Muscle of back (tissue), 11 donors: ENCODE results near the gene CTRL. TPM values are rescaled to one million over a fixed set of nuclear protein-coding genes. Genes with fewer than 3 reads are reported as not detected.

ENCODE experiments used
- DNase-seq, 3 donors: peaks; one replicate each; pipeline versions ENCODE4 v3.0.0 to v3.0.0-alpha.2; 2013
- polyA plus RNA-seq, 10 donors: library from polyadenylated mRNA; unstranded; fragments of 120-200 nt; gene quantifications; one replicate each; pipeline ENCODE4 v1.2.1, GENCODE V29; 2013; ENCODE audit not compliant: insufficient read length in 10 of 10

The CTRL gene
- polyA plus RNA-seq, 10 donors: 1.5 to 5.4 (median 3.1) TPM

DNA sequence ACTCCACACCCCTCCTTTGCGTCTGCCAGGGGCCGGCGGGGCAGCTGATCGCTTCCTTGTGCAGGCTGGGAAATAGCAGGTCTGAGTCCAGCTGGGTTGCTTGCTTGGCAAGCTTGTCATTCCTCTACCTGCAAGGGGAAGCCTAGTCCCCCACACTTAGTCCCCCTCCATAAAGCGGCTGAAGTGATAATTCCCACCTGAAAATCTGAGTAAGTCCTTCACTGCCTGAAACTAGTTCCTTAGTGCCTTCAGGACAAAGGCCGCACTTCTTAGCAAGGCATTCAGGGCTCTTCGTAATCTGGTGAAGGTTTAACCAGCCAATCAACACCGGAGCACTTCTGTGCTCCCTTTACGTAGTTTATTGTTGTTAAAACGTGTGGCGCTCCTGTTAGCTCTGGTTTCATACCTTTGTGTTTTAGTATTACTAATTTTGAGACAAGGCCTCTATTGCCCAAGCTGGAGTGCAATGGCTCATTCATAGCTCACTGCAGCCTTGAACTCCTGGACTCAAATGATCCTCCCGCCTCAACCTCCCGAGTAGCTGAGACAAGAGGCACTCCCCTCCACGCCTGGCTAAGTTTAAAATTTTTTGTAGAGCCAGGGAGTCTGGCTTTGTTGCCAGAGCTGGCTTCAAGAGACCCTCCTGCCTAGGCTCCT is 37.8 kb downstream of the CTRL start:
- no peak for DNase-seq

DNA sequence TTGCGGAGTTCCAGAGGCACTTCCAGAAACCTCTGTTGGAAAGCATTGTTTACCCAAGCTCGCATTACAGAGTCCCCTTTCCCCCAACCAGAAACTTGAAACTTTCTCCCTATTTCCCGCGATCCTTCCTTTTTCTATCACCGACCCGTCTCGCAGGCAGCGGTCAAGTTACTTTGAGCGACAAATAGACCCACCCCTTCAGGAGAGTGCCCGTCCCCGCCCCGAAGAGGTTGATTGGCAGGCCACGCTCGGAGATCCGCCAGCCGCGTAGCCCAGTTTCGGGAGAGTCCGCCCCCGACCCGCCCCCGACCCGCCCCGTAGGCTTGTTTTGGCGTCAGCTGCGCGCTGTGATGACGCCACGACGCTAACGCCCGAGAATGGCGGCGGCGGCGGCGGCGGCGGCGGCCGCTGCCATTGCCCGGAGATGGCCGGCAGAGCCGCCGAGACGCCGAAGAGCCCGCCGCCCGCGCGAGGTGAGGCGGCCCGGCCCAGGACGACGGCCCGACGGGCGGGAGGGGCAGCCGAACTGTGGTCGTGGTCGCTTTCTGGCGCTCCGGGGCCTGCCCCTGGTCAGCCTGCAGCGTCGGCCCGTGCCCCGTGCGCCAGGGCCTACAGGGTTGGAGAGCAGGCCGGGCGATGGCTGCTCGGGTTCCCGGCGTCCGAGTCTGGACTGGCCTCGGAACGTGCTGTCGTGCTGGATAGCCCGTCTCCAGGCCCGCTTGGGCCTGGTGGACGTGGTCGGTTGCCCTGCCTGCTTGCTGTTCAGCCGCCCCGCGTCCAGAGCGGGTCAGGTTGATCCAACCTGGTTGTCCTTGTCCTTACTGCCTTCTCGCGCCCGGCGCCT is 38.5 kb downstream of the CTRL start, which contains the start of gene PSKH1:
Gene PSKH1, plus strand, starts transcription at position 356 of the 844 bp plus-strand sequence. CDS start 15,496 bp downstream, outside the sequence.
- DNase-seq: peak; percentile 95 to 98 (median 97)

DNA sequence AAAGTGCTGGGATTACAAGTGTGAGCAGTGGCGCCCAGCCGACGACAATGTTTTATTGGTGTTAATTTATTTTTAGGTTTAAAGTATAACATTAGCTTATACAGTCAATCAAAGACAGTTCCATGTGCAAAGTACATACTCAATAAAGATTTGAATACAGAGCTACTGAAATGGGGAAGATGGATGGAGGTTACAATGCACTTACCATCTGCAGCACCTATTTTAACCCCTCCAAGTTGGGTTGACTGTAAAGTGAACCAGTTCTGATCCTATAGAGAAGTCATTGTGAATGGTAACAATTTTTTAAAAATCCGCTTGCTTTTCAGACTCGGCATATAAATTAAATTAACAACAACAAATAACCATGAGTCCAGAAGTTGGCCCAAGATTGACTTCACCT is 39.3 kb downstream of the CTRL start:
- no peak for DNase-seq

DNA sequence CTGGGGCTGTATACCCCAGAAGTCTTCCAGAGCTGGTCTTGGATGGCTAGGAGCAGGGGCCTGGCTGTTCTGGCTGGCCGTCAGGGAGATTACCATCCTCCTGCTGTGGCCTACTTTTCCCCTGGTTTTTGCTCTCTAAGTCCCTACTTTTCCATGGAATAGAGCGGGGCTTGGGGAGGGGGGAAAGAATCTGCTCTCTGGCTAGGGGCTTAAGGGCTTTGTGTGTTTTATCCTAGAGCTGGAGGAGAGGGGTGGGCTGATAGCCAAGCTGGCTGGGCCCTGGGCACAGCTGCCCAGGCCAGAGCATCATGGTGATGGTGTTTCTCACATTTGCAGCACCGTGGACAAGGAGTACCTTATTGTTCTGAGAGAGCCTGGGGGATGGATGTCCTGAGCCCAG is 43.3 kb downstream of the CTRL start:
- DNase-seq: peak in 1 of 3 donors; percentile 31

DNA sequence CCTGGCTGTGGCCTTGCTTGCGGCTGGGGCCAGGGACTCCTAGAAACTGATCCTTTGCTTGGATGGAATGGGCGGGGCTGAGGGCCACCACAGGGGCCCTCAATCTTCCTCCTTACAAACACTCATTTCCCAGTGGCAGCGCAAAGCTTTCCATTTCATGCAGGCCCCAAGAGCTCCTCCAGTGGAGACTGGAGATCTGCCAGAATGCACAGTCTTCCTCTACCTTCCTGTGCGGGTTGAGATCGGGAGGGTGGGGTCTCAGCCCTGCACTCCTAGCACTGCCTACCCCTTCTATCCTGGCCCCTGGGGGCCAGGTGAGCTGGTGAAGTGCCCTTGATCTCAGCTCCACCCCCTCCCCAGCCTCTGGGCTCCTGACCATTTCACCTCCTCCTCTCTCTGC is 45.3 kb downstream of the CTRL start:
- no peak for DNase-seq

DNA sequence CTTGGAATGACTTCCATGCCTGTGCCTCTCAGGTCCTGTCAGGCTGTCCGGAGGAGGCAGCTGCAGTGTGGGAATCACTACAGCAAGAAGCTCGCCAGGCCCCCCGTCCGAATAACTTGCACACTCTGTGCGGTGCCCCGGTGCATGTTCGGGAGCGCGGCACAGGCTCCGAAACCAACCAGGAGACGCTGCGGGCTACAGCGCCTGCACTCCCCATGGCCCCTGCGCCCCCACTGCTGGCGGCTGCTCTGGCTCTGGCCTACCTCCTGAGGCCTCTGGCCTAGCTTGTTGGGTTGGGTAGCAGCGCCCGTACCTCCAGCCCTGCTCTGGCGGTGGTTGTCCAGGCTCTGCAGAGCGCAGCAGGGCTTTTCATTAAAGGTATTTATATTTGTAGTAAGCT is 45.7 kb downstream of the CTRL start:
- DNase-seq: no peak

DNA sequence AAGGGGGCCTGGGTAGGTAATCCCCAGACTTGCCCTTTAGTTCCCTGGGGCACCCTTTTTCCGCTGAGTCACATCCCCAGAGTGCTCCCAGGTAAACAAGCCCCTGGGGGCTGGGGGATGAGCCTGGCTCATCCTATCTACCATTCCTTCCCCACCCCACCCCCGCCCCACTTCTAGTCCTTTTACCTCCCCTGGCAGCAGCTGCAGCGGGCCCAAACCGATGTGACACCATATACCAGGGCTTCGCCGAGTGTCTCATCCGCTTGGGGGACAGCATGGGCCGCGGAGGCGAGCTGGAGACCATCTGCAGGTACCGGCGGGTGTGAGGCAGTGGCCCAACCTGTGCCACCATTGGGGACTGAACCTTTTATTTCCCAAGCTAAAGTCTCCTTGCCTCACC is 46.1 kb downstream of the CTRL start:
- no peak for DNase-seq

DNA sequence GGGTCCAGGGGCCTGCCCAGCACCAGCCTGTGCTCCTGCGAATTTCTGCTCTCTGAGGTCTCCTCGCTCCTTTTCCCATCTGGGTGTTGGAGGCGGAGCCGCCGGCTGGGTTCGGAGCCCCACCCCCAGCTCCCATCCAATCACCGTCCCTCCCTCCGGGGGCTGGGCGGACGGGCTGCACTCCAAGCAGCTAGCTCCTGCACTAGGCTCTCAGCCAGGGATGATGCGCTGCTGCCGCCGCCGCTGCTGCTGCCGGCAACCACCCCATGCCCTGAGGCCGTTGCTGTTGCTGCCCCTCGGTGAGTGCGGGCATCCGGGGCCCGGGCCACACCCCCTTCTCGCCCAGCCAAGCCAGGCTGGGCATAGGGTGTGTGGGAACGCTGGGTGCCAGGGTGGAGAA is 47.0 kb downstream of the CTRL start, which contains the start of gene NRN1L:
Gene NRN1L, plus strand, starts transcription at position 202 of the 400 bp plus-strand sequence. Its CDS starts 19 bp downstream, at position 221.
- DNase-seq: peak; percentile 82 to 95 (median 91)

DNA sequence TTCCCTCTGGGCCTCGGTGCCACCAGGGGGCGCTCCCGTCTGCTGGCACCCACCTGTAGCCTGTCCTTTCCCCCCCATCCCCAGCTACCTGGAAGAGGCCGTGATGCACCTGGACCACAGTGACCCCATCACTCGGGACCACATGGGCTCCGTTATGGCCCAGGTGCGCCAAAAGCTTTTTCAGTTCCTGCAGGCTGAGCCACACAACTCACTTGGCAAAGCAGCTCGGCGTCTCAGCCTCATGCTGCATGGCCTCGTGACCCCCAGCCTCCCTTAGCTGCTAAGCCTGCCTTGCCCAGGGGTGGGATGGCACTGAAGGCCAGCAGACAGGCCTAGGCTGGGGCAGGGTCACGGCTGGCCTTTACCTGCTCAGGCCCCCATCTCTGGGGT is 47.8 kb downstream of the CTRL start:
- DNase-seq: peak in 1 of 3 donors; percentile 57

DNA sequence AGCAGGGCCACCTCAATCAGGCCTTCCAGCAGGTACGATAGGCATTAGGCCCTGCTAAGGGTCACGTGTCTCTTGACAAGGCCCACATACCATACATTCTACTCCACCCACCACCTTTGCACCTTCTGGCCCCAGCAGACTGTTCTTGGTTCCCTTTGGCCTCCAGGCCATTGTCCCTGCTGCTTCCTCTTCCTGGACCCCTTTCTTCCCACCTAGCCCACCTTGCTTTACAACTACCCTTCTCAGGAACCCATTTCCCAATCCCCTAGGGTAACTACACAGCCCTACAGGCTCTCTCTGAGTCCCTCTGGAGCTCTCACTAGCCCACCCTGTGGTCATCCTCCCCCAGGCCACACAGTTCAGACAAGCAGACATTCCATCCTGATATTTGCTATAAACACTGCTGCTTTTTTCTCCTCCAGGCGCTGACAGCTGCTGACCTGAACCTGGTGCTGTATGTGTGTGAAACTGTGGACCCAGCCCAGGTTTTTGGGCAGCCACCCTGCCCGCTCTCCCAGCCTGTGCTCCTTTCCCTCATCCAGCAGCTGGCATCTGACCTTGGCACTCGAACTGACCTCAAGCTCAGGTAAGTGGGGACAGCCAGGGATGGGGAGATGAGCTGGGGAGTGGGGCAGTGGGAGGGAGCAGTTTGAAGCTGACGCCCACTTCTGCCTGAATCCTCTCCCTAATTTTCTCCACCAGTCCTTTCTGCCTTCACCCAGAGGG is 48.4 kb downstream of the CTRL start:
- DNase-seq: no peak

DNA sequence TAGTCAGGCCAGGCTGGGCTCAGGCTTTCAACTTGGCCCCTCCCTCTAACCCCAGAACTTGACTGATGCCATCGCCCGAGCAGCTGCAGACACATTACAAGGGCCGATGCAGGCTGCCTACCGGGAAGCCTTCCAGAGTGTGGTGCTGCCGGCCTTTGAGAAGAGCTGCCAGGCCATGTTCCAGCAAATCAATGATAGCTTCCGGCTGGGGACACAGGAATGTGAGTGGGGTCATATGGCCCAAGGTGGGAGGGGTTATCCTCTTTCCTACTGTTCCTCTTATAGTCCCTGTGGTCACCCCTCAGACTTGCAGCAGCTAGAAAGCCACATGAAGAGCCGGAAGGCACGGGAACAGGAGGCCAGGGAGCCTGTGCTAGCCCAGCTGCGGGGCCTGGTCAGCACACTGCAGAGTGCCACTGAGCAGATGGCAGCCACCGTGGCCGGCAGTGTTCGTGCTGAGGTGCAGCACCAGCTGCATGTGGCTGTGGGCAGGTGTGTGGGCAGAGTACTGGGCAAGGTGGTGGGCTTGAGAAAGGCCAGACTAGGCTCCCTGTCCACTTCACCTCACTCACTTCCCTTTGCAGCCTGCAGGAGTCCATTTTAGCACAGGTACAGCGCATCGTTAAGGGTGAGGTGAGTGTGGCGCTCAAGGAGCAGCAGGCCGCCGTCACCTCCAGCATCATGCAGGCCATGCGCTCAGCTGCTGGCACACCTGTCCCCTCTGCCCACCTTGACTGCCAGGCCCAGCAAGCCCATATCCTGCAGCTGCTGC is 49.1 kb downstream of the CTRL start:
- DNase-seq: peak; percentile 76 to 82 (median 82)

DNA sequence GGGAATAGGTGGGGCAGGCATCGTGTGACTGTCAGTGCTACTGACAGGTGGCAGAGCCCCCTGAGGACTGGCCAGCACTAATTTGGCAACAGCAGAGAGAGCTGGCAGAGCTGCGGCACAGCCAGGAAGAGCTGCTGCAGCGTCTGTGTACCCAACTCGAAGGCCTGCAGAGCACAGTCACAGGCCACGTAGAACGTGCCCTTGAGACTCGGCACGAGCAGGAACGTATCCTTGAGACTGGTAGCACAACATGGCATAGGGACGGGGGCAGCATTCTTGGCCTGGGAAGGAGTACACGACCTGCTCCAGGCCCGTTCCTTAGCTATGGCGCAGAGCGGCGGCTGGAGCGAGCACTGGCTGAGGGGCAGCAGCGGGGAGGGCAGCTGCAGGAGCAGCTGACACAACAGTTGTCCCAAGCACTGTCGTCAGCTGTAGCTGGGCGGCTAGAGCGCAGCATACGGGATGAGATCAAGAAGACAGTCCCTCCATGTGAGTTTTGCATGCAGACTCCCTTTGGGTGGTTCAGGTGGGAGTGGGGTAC is 50.0 kb downstream of the CTRL start:
- peak; percentile 56 to 73 (median 65) for DNase-seq

DNA sequence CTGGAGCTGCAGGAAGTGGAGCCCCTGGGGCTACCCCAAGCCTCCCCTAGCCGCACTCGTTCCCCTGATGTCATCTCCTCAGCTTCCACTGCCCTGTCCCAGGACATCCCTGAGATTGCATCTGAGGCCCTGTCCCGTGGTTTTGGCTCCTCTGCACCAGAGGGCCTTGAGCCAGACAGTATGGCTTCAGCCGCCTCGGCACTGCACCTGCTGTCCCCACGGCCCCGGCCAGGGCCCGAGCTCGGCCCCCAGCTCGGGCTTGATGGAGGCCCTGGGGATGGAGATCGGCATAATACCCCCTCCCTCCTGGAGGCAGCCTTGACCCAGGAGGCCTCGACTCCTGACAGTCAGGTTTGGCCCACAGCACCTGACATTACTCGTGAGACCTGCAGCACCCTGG is 51.1 kb downstream of the CTRL start:
- no peak for DNase-seq

DNA sequence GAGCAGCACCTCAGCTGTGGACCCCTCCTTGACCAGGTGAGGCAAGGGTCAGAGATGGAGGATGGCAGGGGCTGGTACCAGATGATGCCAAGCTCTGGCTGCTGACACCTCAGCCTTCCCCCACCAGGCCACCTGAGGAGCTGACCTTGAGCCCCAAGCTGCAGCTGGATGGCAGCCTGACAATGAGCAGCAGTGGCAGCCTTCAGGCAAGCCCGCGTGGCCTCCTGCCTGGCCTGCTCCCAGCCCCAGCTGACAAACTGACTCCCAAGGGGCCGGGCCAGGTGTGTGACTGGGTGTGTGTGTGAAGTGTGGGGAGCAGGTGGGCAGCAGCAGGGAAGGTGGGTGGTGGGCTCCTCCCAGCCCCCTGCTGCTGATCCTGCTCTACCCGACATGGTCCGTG is 51.7 kb downstream of the CTRL start:
- no peak for DNase-seq

Other genes starting within 250 kb of the CTRL start
- 10 to 100 TPM; 11.5 to 19.8 (median 13.7) TPM for gene GFOD2, start 212.5 kb downstream of the CTRL start, polyA plus RNA-seq
- 10 to 100 TPM; 14.1 to 27.2 (median 20.3) TPM for gene RANBP10, start 125.3 kb downstream of the CTRL start, polyA plus RNA-seq
- gene TSNAXIP1, start 125.0 kb downstream of the CTRL start, polyA plus RNA-seq: 1 to 10 TPM; 1.1 to 3.5 (median 1.6) TPM
- gene THAP11, start 89.5 kb downstream of the CTRL start, polyA plus RNA-seq: 10 to 100 TPM; 20.1 to 29.7 (median 24.6) TPM
- gene NUTF2, start 84.9 kb downstream of the CTRL start, polyA plus RNA-seq: 100 to 1,000 TPM; 104 to 135 (median 122) TPM
- 10 to 100 TPM; 20.8 to 47.6 (median 34.1) TPM for gene CENPT, start 84.2 kb downstream of the CTRL start, polyA plus RNA-seq
- 100 to 1,000 TPM in 5 of 10 donors, 10 to 100 TPM in 5; 85.2 to 115 (median 100) TPM for gene EDC4, start 58.8 kb downstream of the CTRL start, polyA plus RNA-seq
- gene NRN1L, start 47.0 kb downstream of the CTRL start, polyA plus RNA-seq: 1 to 10 TPM in 3 of 10 donors, under 1 TPM in 6, not detected in 1; 0.39 to 1.5 (median 0.53) TPM
- 10 to 100 TPM; 17.1 to 27.5 (median 20.7) TPM for gene PSKH1, start 38.6 kb downstream of the CTRL start, polyA plus RNA-seq
- 10 to 100 TPM; 18.4 to 35.8 (median 26.8) TPM for gene PSMB10, start 5.0 kb upstream of the CTRL start, polyA plus RNA-seq
- gene LCAT, start 12.3 kb upstream of the CTRL start, polyA plus RNA-seq: 10 to 100 TPM; 12.8 to 34.1 (median 21.9) TPM
- 10 to 100 TPM; 29.8 to 56.0 (median 40.7) TPM for gene SLC12A4, start 36.8 kb upstream of the CTRL start, polyA plus RNA-seq
- gene DPEP3, start 48.6 kb upstream of the CTRL start, polyA plus RNA-seq: under 1 TPM in 4 of 10 donors, not detected in 6; 0.05 to 0.33 (median 0.17) TPM
- 1 to 10 TPM in 6 of 10 donors, under 1 TPM in 4; 0.63 to 2.5 (median 1.2) TPM for gene DPEP2, start 67.6 kb upstream of the CTRL start, polyA plus RNA-seq
- gene DPEP2NB, start 84.0 kb upstream of the CTRL start, polyA plus RNA-seq: not detected
- 1 to 10 TPM; 4.6 to 6.7 (median 5.5) TPM for gene DDX28, start 91.4 kb upstream of the CTRL start, polyA plus RNA-seq
- gene DUS2, start 91.4 kb upstream of the CTRL start, polyA plus RNA-seq: 10 to 100 TPM; 10.2 to 15.0 (median 11.0) TPM
- 10 to 100 TPM; 24.3 to 30.9 (median 27.0) TPM for gene NFATC3, start 153.5 kb upstream of the CTRL start, polyA plus RNA-seq